Upper lobe of right lung (tissue), 1 donor: ENCODE data around the gene PRUNE1. TPM values are rescaled to one million over a fixed set of nuclear protein-coding genes. Genes with fewer than 3 reads are reported as not detected.

Source experiments
- ATAC-seq: fragments of 200-7000 bp; cut with Tn5 transposase; one replicate; pipeline ENCODE4 v1.9.1; 2020; ENCODE audit warnings: mild to moderate bottlenecking, moderate library complexity
- DNase-seq: peaks from one replicate; pipeline ENCODE4 v3.0.0-alpha.2; 2020
- H3K27ac ChIP-seq: fragments of 200-600 bp; one replicate; pipeline ENCODE4 v1.8.0; 2022
- H3K27me3 ChIP-seq: fragments of 200-600 bp; one replicate; pipeline ENCODE4 v1.8.0; 2022; ENCODE audit warnings: mild to moderate bottlenecking
- H3K36me3 ChIP-seq: fragments of 200-600 bp; one replicate; pipeline ENCODE4 v1.8.0; 2022
- H3K4me1 ChIP-seq: fragments of 200-600 bp; one replicate; pipeline ENCODE4 v1.8.0; 2022
- H3K4me3 ChIP-seq: fragments of 200-600 bp; one replicate; pipeline ENCODE4 v1.8.0; 2022; ENCODE audit warnings: mild to moderate bottlenecking
- H3K9me3 ChIP-seq: fragments of 200-600 bp; one replicate; pipeline ENCODE4 v1.8.0; 2022
- CTCF ChIP-seq: fragments of 200-600 bp; IDR thresholded peaks from one replicate; pipeline ENCODE4 v1.8.0; 2022; ENCODE audit warnings: antibody characterized with exemption
- intact Hi-C: fragments of 100-400 bp; cut with DNase I; formaldehyde crosslinking; loops from one replicate; pipeline ENCODE4 v1.11.0; 2022
- total RNA-seq: library from RNA; stranded (reverse); fragmentation: NEBNext Ultra II Directional; extraction: Animal tissue kit (Norgen Biotek cat#: 25700); gene quantifications from one replicate; pipeline ENCODE4 v1.2.1, GENCODE V29; 2021
- donor health status: DM: no; HTN: yes; CAD: no; lungs with severe emphysema.

Gene PRUNE1
- total RNA-seq, 1 donor from 2014 or later, result 18.3 TPM

GRCh38 chr1:151061704-151062103 lies 53.5 kb downstream of the PRUNE1 start:
- no peak for ATAC-seq
- H3K36me3 ChIP-seq, result no peaks in the 10 kb centered on the region
- intact Hi-C loops, result loop anchor here (10.0 kb wide), 1 partner anchor 47 kb away; no protein-coding TSS in a partner anchor
- no peak for DNase-seq
- TF ChIP-seq CTCF, result no peak
- H3K27me3 ChIP-seq, result no peaks in the 10 kb centered on the region
- peaks cover 23% of the 10 kb centered on the region for H3K4me1 ChIP-seq
- no peak overlapping the region for H3K27ac ChIP-seq
- H3K4me3 ChIP-seq, result no peak overlapping the region
- no peaks in the 10 kb centered on the region for H3K9me3 ChIP-seq

GRCh38 chr1:151062741-151063371 lies 54.6 kb downstream of the PRUNE1 start:
- H3K9me3 ChIP-seq, result no peaks in the 10 kb centered on the region
- ATAC-seq, result no peak
- TF ChIP-seq CTCF, result no peak
- peaks cover 13% of the 10 kb centered on the region for H3K4me1 ChIP-seq
- H3K36me3 ChIP-seq, result no peaks in the 10 kb centered on the region
- intact Hi-C loops, result loop anchor here (10.0 kb wide), 1 partner anchor 48 kb away; no protein-coding TSS in a partner anchor
- no peak overlapping the region for H3K27ac ChIP-seq
- DNase-seq, result no peak
- no peak overlapping the region for H3K4me3 ChIP-seq
- H3K27me3 ChIP-seq, result no peaks in the 10 kb centered on the region

GRCh38 chr1:151065089-151065645 lies 56.9 kb downstream of the PRUNE1 start:
- no peak for TF ChIP-seq CTCF
- Histone ChIP-seq H3K27me3 (no peaks in the 10 kb centered on the region), H3K4me1 (peaks cover 15% of the 10 kb centered on the region), H3K27ac (no peak overlapping the region), H3K9me3 (no peaks in the 10 kb centered on the region), H3K4me3 (no peak overlapping the region), H3K36me3 (no peaks in the 10 kb centered on the region)
- ATAC-seq (no peak), DNase-seq (no peak)
- intact Hi-C loops, result loop anchor here (10.0 kb wide), 1 partner anchor 50 kb away; no protein-coding TSS in a partner anchor

GRCh38 chr1:151067185-151067584 lies 58.9 kb downstream of the PRUNE1 start:
- Histone ChIP-seq H3K4me1 (peaks cover 16% of the 10 kb centered on the region), H3K36me3 (no peaks in the 10 kb centered on the region), H3K27me3 (no peaks in the 10 kb centered on the region), H3K27ac (no peak overlapping the region), H3K9me3 (no peaks in the 10 kb centered on the region), H3K4me3 (no peak overlapping the region)
- DNase-seq, result no peak
- TF ChIP-seq CTCF, result no peak
- ATAC-seq, result no peak
- intact Hi-C loops, result loop anchor here (10.0 kb wide), 1 partner anchor 52 kb away; no protein-coding TSS in a partner anchor

- Histone ChIP-seq H3K4me1 (peaks cover 16% of the 10 kb centered on the region), H3K27me3 (no peaks in the 10 kb centered on the region), H3K36me3 (no peaks in the 10 kb centered on the region), H3K9me3 (no peaks in the 10 kb centered on the region), H3K27ac (peak overlapping the region; percentile 100), H3K4me3 (no peak overlapping the region)
- ATAC-seq, result no peak
- DNase-seq, result no peak
- intact Hi-C loops, result loop anchor here (10.0 kb wide), 1 partner anchor 54 kb away; no protein-coding TSS in a partner anchor
- TF ChIP-seq CTCF, result no peak
These were observed 60.8 kb downstream of the PRUNE1 start for GRCh38 chr1:151069103-151069486.
